Activated T-cell treated with anti-CD3 and anti-CD28 coated beads for 24 hours (primary cell): ENCODE measurements around the gene RAB3IL1.

Experiments
- DNase-seq: peaks from one replicate; pipeline ENCODE4 v3.0.0-alpha.2; 2020; ENCODE audit warnings: low read depth

Gene RAB3IL1

GRCh38 chr11:61919705-61920631, 2.6 kb upstream of the RAB3IL1 start:
- no peak for DNase-seq

- DNase-seq = no peak
These were observed 1.8 kb upstream of the RAB3IL1 start for GRCh38 chr11:61918938-61919704.

GRCh38 chr11:61918251-61918937, 1.0 kb upstream of the RAB3IL1 start:
- no peak for DNase-seq

GRCh38 chr11:61916737-61917333, 531 bp downstream of the RAB3IL1 start:
- no peak for DNase-seq

- no peak for DNase-seq
These were observed 2.7 kb downstream of the RAB3IL1 start for GRCh38 chr11:61914471-61915171.

- no peak for DNase-seq
These were observed 3.5 kb downstream of the RAB3IL1 start for GRCh38 chr11:61913699-61914395.

- DNase-seq = no peak
These were observed 4.2 kb downstream of the RAB3IL1 start for GRCh38 chr11:61912991-61913698.

- no peak for DNase-seq
These were observed 4.9 kb downstream of the RAB3IL1 start for GRCh38 chr11:61912530-61912898.

- DNase-seq = no peak
These were observed 5.5 kb downstream of the RAB3IL1 start for GRCh38 chr11:61911701-61912529.

GRCh38 chr11:61911128-61911700, 6.2 kb downstream of the RAB3IL1 start:
- no peak for DNase-seq

GRCh38 chr11:61910187-61911127, 6.9 kb downstream of the RAB3IL1 start:
- no peak for DNase-seq

- no peak for DNase-seq
These were observed 8.5 kb downstream of the RAB3IL1 start for GRCh38 chr11:61908730-61909316.

- no peak for DNase-seq
These were observed 9.3 kb downstream of the RAB3IL1 start for GRCh38 chr11:61907871-61908729.

GRCh38 chr11:61907282-61907681, 10.1 kb downstream of the RAB3IL1 start:
- no peak for DNase-seq

- DNase-seq = no peak
These were observed 10.8 kb downstream of the RAB3IL1 start for GRCh38 chr11:61906522-61906909.

- no peak for DNase-seq
These were observed 11.4 kb downstream of the RAB3IL1 start for GRCh38 chr11:61905801-61906521.
